Mononuclear cell (primary cell): ENCODE data around the gene UGT2B10. TPM values are rescaled to one million over a fixed set of nuclear protein-coding genes. Genes with fewer than 3 reads are reported as not detected.

Experiments used
- H3K27me3 ChIP-seq: 2 replicates; pipeline ENCODE4 v1.6.0; 2011; ENCODE audit warnings: low read length, control low read depth; ENCODE audit not compliant: insufficient read depth
- H3K4me1 ChIP-seq: 2 replicates; pipeline ENCODE4 v1.5.1; 2011; ENCODE audit warnings: mild to moderate bottlenecking, low read length, control low read depth; ENCODE audit not compliant: insufficient read depth
- H3K4me3 ChIP-seq: 2 replicates; pipeline ENCODE4 v1.5.1; 2011; ENCODE audit warnings: mild to moderate bottlenecking, low read length, moderate library complexity
- H3K9me3 ChIP-seq: 2 replicates; pipeline ENCODE4 v1.5.1; 2011; ENCODE audit warnings: low read depth, mild to moderate bottlenecking, control low read depth, low read length
- total RNA-seq: library from RNA; depleted of rRNA; stranded (reverse); fragments of >200 nt; gene quantifications from one replicate; pipeline ENCODE4 v1.2.3, GENCODE V29; 2012

The UGT2B10 gene
- total RNA-seq, 1 donor = not detected

DNA sequence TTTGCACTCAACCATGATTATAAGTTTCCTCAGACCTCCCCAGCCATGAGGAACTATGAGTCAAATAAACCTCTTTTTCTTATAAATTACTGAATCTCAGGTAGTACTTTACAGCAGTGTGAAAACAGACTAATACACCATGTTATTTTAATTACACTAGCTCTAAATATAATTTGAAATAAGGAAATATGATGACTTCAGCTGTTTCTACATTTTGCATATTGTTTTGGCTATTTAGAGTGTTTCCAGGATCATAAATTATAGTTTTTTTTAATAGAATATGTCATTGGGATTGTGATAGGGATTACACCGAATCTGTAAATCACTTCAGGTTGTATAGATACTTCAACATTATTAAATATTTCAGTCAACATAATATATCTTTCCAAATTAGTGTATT, 43.9 kb downstream of the UGT2B10 start:
- Histone ChIP-seq H3K9me3 (no peaks in the 10 kb centered on the region), H3K4me3 (no peak overlapping the region), H3K4me1 (no peaks in the 10 kb centered on the region), H3K27me3 (no peaks in the 10 kb centered on the region)

DNA sequence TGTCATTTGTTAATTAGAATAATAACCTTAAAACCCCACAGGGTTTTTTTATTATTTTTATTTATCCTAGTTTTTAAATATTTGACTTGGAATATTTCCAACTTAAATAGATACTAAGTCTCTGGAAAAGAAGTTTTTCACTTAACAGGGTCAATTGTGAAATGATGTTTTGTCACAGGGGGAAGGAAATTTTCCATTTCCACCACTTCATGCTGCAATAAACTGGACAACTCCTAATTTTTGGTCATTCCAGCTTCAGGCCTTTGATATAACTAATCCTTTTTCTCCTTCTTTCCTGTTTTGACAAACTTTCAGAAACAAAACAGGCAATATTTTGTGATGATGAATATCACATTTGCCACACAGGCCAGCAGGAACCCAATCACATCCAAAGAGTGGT, 45.3 kb downstream of the UGT2B10 start:
- no peak overlapping the region for H3K4me3 ChIP-seq
- H3K27me3 ChIP-seq = no peaks in the 10 kb centered on the region
- no peaks in the 10 kb centered on the region for H3K4me1 ChIP-seq
- H3K9me3 ChIP-seq = no peaks in the 10 kb centered on the region

DNA sequence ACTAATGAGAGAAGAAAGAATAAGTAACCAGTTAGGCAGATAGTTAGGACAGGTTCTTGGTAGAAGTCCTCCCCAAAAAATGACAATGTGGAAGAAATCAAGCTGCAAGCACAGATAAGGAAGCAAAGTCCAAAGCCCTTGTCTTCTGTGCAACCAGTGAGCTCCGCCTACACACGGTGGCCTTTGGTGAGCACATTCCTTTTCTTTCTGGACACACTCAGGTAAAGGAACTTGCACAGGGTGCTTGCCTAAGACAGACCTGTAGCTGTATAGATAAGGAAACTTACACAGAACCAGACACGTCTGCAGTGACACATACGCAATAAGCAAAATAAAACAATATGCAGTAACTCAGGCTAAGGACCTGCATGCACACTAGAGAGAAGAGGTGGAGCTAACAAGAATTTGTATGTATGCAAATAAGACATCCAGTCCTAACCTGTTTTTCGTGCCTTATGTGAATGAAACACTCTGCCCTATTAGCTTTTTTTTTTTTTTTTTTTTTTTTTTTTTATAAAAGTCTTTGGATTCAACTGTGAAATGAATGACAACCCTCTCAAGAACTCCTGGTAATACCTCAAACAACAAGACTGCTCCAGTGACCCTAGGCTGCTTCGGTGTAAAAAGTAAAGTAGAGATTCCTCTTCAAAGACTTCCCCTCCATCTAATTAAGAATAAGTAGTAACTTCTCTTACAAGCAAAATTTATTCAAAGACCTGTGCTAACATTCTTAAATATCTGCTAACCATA, 48.8 kb downstream of the UGT2B10 start:
- Histone ChIP-seq H3K27me3 (no peaks in the 10 kb centered on the region), H3K9me3 (no peaks in the 10 kb centered on the region), H3K4me3 (no peak overlapping the region), H3K4me1 (no peaks in the 10 kb centered on the region)

DNA sequence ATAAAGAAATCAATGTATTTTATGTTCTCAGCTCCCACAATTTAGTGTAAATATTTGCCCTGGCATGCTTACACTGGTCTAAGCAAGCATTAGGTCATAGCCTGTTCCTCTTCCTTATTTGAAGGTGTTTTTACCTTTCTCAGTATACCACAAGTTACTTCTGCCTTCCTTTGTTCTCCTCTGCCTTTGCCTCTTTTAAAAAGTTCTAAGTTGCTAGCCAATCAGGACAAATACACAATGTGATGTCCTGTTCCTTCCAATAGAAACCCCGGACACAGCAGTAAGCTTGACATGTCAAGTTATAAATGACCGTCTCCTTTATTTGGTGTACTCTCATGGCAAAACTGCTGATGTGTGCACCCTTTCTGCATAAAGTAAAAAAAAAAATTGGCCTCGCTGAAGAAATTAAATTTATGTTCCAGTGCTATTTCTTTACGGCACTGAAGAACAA, 49.4 kb downstream of the UGT2B10 start:
- H3K4me1 ChIP-seq = no peaks in the 10 kb centered on the region
- H3K27me3 ChIP-seq = no peaks in the 10 kb centered on the region
- no peak overlapping the region for H3K4me3 ChIP-seq
- no peaks in the 10 kb centered on the region for H3K9me3 ChIP-seq

DNA sequence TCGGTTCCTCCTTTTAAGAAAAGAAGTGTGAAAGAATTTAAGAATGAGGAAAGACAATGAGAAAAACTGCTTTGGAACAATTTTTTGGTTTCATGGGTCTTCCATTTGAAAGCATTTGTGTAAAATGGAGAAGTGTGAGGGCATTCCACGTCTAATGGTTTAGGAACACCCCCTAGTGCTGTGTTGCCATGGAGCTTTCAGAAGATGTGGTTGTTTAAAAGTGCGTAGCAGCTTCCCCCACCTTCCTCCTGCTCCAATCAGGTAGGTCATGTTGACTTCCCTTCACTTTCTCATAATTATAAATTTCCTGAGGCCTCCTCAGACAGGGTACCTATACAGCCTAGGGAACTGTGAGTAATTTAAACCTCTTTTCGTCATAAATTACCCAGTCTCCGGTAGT, 50.0 kb downstream of the UGT2B10 start:
- no peaks in the 10 kb centered on the region for H3K9me3 ChIP-seq

DNA sequence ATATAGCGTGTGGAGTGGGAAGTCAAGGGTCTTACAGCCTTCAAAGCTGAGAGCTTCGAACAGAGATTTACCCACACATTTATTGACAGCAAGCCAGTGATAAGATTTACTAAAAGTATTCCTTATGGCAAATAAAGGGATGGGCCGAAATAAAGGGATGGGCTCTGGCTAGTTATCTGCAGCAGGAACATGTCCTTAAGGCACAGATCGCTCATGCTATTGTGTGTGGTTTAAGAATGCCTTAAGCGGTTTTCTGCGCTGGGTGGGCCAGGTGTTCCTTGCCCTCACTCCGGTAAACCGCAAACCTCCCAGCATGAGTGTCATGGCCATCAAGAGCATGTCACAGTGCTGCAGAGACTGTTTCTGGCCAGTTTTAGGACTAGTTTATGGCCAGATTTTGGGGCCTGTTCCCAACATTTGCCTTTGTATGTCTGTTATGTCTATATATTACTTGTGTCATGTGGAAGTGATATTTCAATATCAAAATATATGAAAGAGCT, 53.5 kb downstream of the UGT2B10 start:
- H3K4me3 ChIP-seq = no peak overlapping the region
- no peaks in the 10 kb centered on the region for H3K4me1 ChIP-seq
- no peaks in the 10 kb centered on the region for H3K9me3 ChIP-seq
- no peaks in the 10 kb centered on the region for H3K27me3 ChIP-seq

More for the DNA sequence above, 50.0 kb downstream of the UGT2B10 start:
- Histone ChIP-seq H3K4me1 (no peaks in the 10 kb centered on the region), H3K27me3 (no peaks in the 10 kb centered on the region), H3K4me3 (no peak overlapping the region)

DNA sequence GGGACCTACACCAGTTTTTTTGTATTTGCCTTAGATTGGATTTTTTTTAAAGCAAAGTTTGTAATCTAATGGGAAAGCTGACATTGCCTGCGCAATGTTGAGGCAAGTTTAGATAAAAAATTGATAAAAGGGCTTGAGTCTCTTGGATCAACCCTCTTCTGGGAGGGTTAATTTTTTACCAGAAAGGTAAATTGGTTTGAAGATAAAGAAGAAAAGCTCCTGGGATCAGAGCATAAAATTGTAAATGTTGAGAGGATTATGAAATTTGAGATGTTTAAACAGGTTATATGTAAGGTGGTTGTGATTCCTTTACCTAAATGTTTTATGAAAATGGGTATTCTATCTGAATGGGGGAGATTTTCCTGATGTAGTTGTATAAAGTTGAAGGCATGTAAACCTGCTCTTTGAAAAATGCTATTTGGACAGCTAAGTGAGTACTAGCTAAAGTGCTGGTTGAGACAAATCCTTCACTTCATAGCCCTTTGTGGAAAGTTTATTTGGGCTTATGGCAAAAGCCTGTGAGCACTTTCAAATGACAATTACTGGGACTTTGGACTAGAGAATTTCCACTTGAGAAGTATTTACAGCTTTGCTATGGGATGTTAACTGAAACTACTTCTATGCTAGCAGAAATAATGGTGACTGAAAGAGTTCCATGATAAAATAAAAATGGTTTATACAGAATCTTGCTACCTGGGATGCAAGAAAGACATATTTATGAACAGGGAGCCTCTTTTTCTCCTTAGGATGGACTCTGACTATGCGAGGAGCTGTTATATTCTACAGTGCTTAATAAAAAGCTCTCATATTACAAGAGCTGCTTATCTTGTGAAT, 56.2 kb downstream of the UGT2B10 start:
- no peaks in the 10 kb centered on the region for H3K4me1 ChIP-seq
- no peak overlapping the region for H3K4me3 ChIP-seq
- H3K27me3 ChIP-seq = no peaks in the 10 kb centered on the region
- peaks cover 4% of the 10 kb centered on the region for H3K9me3 ChIP-seq

DNA sequence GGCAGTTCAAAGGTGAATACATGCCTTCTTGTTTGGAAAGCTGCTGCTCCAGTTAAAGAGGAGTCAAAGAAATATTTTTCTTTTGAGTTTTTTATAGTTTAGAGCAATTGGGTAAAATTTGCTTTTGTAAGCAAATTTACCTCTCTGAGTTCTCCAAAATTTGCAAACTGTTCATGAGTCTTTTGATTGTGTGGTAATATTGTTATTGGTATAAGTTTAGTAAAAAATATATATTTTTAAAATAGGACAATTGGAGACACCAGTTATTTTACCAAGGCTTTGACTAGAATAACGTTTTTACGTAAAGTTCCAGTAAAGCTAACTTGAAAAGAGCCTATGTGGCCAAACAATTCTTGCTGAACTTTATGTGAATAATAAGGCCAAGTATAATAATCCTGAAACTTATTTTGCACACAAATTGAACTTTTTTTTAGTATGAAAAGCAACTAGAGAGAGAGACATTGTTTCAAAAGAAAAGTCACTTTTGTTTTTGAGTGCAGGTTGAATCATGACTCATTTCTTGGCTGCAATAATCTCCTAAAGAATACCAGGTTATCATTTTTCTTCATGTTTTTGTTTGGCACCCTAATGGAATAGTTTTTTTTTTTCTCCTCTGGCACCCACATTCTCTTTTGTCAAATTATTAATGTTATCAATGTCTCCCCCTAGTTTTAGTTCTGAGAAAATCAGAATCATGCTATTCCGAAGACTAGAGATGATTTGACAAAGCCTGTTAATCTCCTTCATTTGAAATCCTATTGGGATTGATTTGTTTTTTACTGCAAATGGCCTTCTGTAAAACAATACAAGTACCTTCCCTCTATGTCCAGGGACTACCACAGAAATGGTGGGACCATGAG, 57.1 kb downstream of the UGT2B10 start:
- Histone ChIP-seq H3K27me3 (no peaks in the 10 kb centered on the region), H3K4me1 (no peaks in the 10 kb centered on the region), H3K4me3 (no peak overlapping the region), H3K9me3 (peaks cover 4% of the 10 kb centered on the region)

DNA sequence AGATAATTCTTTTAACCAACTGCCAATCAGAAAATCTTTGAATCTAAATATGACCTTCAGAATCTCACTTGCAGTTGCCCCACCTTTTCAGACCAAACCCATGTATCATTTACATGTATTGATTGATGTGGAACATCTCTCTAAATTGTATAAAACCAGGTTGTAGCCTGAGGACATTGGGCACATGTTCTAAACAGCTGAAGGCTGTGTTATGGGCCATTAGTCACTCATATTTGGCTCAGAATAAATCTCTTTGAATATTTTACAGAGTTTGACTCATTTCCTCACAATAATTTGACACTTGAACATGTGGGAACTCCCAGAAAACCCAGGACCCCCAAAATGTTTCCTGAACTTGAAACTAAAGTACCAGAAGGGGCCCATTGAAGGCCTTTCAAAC, 58.7 kb downstream of the UGT2B10 start:
- Histone ChIP-seq H3K27me3 (no peaks in the 10 kb centered on the region), H3K9me3 (peaks cover 4% of the 10 kb centered on the region), H3K4me1 (no peaks in the 10 kb centered on the region), H3K4me3 (no peak overlapping the region)

DNA sequence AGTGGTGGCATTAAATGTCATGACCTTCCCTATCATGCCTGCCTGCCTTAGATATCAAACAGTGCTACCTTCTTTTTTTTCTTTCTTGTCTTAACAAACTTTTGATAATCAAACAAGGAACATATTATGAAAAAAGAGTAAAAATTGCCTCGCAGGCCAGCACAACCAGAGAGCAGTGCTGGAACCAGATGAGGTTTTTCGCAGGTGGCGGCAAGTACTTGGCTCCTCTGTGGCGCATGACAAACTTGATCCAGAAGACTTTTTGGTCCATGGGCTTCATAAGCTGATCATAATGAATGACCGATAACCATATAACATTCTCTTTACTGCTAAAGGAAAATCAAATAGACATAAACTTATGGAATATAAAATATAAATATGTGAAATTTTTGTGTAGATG, 61.8 kb downstream of the UGT2B10 start:
- Histone ChIP-seq H3K4me3 (no peak overlapping the region), H3K9me3 (peaks cover 4% of the 10 kb centered on the region), H3K4me1 (no peaks in the 10 kb centered on the region), H3K27me3 (no peaks in the 10 kb centered on the region)

DNA sequence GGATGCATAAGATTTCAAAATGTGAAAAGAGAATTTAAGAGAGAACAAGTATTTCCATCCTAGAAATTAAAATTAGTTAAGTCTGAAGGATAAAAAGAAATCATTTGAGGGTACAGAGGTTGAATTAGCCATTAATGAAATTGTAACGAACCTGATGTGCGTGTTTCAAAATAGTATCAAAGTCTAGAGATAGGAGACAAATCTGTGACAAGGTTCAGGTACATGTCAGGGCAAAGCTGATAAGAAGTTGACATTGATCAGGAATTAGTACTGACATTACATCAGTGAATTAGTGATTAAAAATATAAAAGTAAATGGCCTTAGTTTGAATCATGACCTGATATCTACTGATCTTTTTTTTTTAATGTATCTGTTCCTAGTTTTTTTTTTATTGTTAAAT, 62.3 kb downstream of the UGT2B10 start:
- no peaks in the 10 kb centered on the region for H3K27me3 ChIP-seq
- H3K9me3 ChIP-seq = peaks cover 4% of the 10 kb centered on the region
- H3K4me3 ChIP-seq = no peak overlapping the region
- no peaks in the 10 kb centered on the region for H3K4me1 ChIP-seq

Other genes with a start within 250 kb of the UGT2B10 start
- gene UGT2B17, start 239.7 kb upstream of the UGT2B10 start, total RNA-seq = 0.94 TPM
- gene UGT2B15, start 145.3 kb upstream of the UGT2B10 start, total RNA-seq = not detected
- gene UGT2A3, start 135.8 kb downstream of the UGT2B10 start, total RNA-seq = not detected